HG03571 (cell line): ENCODE measurements around the gene POT1.

Experiments used
- ATAC-seq: cut with Tn5 transposase; IDR thresholded peaks from one replicate; pipeline ENCODE4 v1.9.1; 2021; ENCODE audit not compliant: unreplicated experiment

Gene POT1

DNA sequence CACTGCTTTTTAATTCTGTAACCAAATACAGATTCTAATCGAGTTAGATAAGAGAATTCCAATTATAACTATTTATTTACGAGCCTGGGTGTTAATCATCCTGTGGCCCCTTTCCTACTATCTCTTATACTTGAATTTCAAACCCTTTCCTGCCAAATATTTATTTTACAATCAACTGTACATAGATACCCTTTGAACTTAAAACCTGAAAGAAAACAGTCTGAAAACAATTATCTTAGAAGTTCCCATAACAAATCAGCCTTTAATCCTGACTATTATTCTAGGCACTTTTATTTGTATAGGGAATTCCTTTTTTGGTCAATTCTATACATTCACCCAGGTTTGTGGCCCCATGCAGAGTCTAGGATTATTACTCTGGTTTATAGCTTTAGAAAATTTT is 153.5 kb downstream of the POT1 start:
- no peak for ATAC-seq

GRCh38 chr7:124775422-124775821 is 154.2 kb downstream of the POT1 start:
- ATAC-seq: no peak

DNA sequence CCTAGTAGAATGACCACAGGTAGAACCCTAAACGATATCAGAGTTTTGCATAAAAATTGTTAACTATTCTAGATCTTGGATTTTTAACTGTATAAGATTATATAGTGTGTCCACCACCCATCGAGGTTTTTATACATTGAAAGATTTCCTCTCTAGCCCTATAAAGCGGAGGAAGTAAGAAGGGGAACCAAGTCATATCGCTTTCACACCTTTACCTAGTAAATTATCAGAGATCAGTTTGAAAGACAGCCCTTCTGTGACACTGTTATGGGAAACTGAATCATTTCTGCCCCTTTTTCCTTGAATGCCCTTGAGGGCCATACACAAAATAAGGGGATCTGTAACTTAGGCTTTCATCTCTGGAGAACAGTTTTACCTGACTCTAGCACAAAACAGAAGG is 155.7 kb downstream of the POT1 start:
- ATAC-seq: no peak

DNA sequence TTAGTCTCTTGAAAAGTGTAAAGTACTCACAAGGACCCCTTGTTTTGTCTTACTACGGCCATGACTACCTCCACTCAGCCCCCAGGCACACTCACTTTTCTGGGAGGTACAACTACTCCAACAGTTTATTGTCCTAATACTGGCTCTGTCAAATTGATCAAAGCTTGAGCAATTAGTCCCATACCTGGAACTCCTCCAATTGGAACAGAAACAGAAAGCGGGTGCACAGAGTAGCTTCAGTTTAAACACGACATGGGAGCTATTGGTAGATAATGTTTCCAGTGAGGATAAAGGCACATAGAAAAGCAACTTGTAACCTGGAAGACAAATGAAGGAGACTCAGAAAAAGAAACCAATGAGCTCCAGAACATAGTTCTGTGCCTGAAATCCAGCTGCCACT is 156.3 kb downstream of the POT1 start:
- no peak for ATAC-seq
